HCT116 (cell line): ENCODE data around the gene ACRBP. TPM values are rescaled to one million over a fixed set of nuclear protein-coding genes. Genes with fewer than 3 reads are reported as not detected.

Source experiments
- ATAC-seq: fragments of 200-7000 bp; cut with Tn5 transposase; 2 replicates; pipeline ENCODE4 v1.9.1; 2020; ENCODE audit warnings: mild to moderate bottlenecking, moderate library complexity
- BruUV-seq: library from RNA; stranded (reverse); fragments of 400-500 nt; replicated peaks from 2 replicates; lab custom pipeline; 2021; lab: Mats Ljungman, UMichigan
- CTCF ChIA-PET: fragments of 300-600 bp; sonication (Branson Sonifier 250); formaldehyde crosslinking; loops from one replicate; lab custom pipeline; 2021; ENCODE audit warnings: antibody characterized with exemption; lab: Charles Lee
- POLR2A ChIA-PET: fragments of 300-600, 350-600 bp; sonication (Branson Sonifier 250); formaldehyde crosslinking; loops from one replicate; lab custom pipeline; 2021; ENCODE audit warnings: antibody characterized with exemption; lab: Charles Lee
- RAD21 ChIA-PET, 2 experiments: fragments of 300-600 bp; sonication (Branson Sonifier 250); formaldehyde crosslinking; loops; one replicate each; lab custom pipeline; 2023; ENCODE audit warnings: low total read pairs in 2 of 2; ENCODE audit not compliant: uncharacterized antibody in 2 of 2, unreplicated experiment in 2 of 2, low non-redundant PET in 1 of 2; lab: Charles Lee
- DNase-seq: peaks from one replicate; pipeline ENCODE4 v3.0.0-alpha.2; 2010; ENCODE audit warnings: low read depth, low spot score
- H2AFZ ChIP-seq: fragments of 200-600 bp; shearing (Covaris generic), sonication (generic); 2 replicates; pipeline ENCODE4 v1.6.1; 2017; ENCODE audit warnings: low read depth, mixed run types, mixed read lengths, antibody characterized with exemption, low read length; ENCODE audit not compliant: poor library complexity, severe bottlenecking
- H3K27ac ChIP-seq: 2 replicates; pipeline ENCODE4 v1.5.1; 2012; ENCODE audit warnings: low read depth, low read length
- H3K27me3 ChIP-seq: fragments of 200-600 bp; sonication (generic); 2 replicates; pipeline ENCODE4 v1.6.1; 2016; ENCODE audit warnings: mixed run types, low read length, mixed read lengths; ENCODE audit not compliant: insufficient read depth
- H3K36me3 ChIP-seq, 2 experiments: fragments of 200-500 bp in 1 of 2; fragments of 200-600 bp in 1 of 2; sonication (Bioruptor generic) in 1 of 2; sonication (generic) in 1 of 2; 2 replicates each; pipeline versions ENCODE4 v1.5.1 to v1.6.1; 2014 to 2016; ENCODE audit warnings: low read length in 2 of 2, inconsistent platforms in 1 of 2, mixed read lengths in 1 of 2, mixed run types in 1 of 2; ENCODE audit not compliant: insufficient read depth in 2 of 2, control insufficient read depth in 1 of 2
- H3K4me1 ChIP-seq, 2 experiments: fragments of 200-600 bp in 1 of 2; sonication (generic) in 1 of 2; 2 replicates each; pipeline versions ENCODE4 v1.5.1 to v1.6.1; 2012 to 2017; ENCODE audit warnings: low read length in 2 of 2, inconsistent platforms in 1 of 2, mild to moderate bottlenecking in 1 of 2, mixed read lengths in 1 of 2, mixed run types in 1 of 2, moderate library complexity in 1 of 2; ENCODE audit not compliant: insufficient read depth in 2 of 2, control insufficient read depth in 1 of 2
- H3K4me2 ChIP-seq: fragments of 200-600 bp; sonication (generic); 2 replicates; pipeline ENCODE4 v1.6.1; 2017; ENCODE audit warnings: mixed run types, low read length, mixed read lengths
- H3K4me3 ChIP-seq, 2 experiments: fragments of 200-600 bp in 1 of 2; sonication (generic) in 1 of 2; replicated peaks in 1 of 2; 2 replicates each; pipeline ENCODE4 v1.5.1; 2011 to 2016; ENCODE audit warnings: low read length in 2 of 2, control low read depth in 1 of 2, low read depth in 1 of 2, mild to moderate bottlenecking in 1 of 2, mixed read lengths in 1 of 2, mixed run types in 1 of 2
- H3K79me2 ChIP-seq: fragments of 200-600 bp; sonication (generic); 2 replicates; pipeline ENCODE4 v1.6.1; 2017; ENCODE audit warnings: mild to moderate bottlenecking, mixed run types, low read length, moderate library complexity, mixed read lengths; ENCODE audit not compliant: insufficient read depth
- H3K9ac ChIP-seq: fragments of 200-600 bp; sonication (generic); 2 replicates; pipeline ENCODE4 v1.6.1; 2016; ENCODE audit warnings: low read length, mixed read lengths
- H3K9me2 ChIP-seq: fragments of 200-600 bp; sonication (generic), shearing (Covaris generic); 2 replicates; pipeline ENCODE4 v1.6.1; 2017; ENCODE audit warnings: mixed run types, mild to moderate bottlenecking, moderate library complexity; ENCODE audit not compliant: insufficient read depth
- H3K9me3 ChIP-seq, 2 experiments: fragments of 200-500 bp in 1 of 2; fragments of 200-600 bp in 1 of 2; sonication (Bioruptor generic) in 1 of 2; sonication (generic) in 1 of 2; 2 replicates each; pipeline ENCODE4 v1.6.1; 2014 to 2017; ENCODE audit warnings: low read length in 2 of 2, mixed read lengths in 2 of 2, inconsistent platforms in 1 of 2, low read depth in 1 of 2, mild to moderate bottlenecking in 1 of 2, mixed run types in 1 of 2, moderate library complexity in 1 of 2; ENCODE audit not compliant: control insufficient read depth in 1 of 2, insufficient read depth in 1 of 2
- H4K20me1 ChIP-seq: fragments of 200-600 bp; sonication (generic), shearing (Covaris generic); 2 replicates; pipeline ENCODE4 v1.6.1; 2017; ENCODE audit warnings: mixed run types, mild to moderate bottlenecking, moderate library complexity; ENCODE audit not compliant: insufficient read depth
- CBX3 ChIP-seq: IDR thresholded peaks from 2 replicates; pipeline ENCODE4 v1.6.1; 2012; ENCODE audit warnings: low read depth
- CEBPB ChIP-seq: IDR thresholded peaks from 2 replicates; pipeline ENCODE4 v1.6.1; 2012; ENCODE audit warnings: low read depth
- CTCF ChIP-seq, 3 experiments: fragments of 200-600 bp in 1 of 3; sonication (generic) in 1 of 3; IDR thresholded peaks in 2 of 3; conservative IDR thresholded peaks in 1 of 3; 2 replicates each; pipeline ENCODE4 v1.5.1; 2012 to 2017; ENCODE audit warnings: low read depth in 2 of 3, low read length in 2 of 3, antibody characterized with exemption in 1 of 3, borderline replicate concordance in 1 of 3, control low read depth in 1 of 3, mild to moderate bottlenecking in 1 of 3, mixed read lengths in 1 of 3, mixed run types in 1 of 3, moderate library complexity in 1 of 3; ENCODE audit not compliant: insufficient read depth in 1 of 3
- EGR1 ChIP-seq: IDR thresholded peaks from 2 replicates; pipeline ENCODE4 v1.6.1; 2012; ENCODE audit warnings: low read depth
- ELF1 ChIP-seq: IDR thresholded peaks from 2 replicates; pipeline ENCODE4 v1.6.1; 2012; ENCODE audit warnings: low read depth, borderline replicate concordance
- EZH2 ChIP-seq: fragments of 200-600 bp; sonication (generic); IDR thresholded peaks from 2 replicates; pipeline ENCODE4 v1.6.1; 2017; ENCODE audit warnings: antibody characterized with exemption, mixed run types
- FOSL1 ChIP-seq: IDR thresholded peaks from 2 replicates; pipeline ENCODE4 v1.6.1; 2012; ENCODE audit warnings: low read depth
- JUND ChIP-seq: IDR thresholded peaks from 2 replicates; pipeline ENCODE4 v1.6.1; 2012
- POLR2A ChIP-seq: IDR thresholded peaks from 2 replicates; pipeline ENCODE4 v1.7.0; 2011; ENCODE audit warnings: borderline replicate concordance; ENCODE audit not compliant: insufficient read depth, insufficient read length; ENCODE audit errors: extremely low read depth
- POLR2AphosphoS5 ChIP-seq: IDR thresholded peaks from 2 replicates; pipeline ENCODE4 v1.6.1; 2011; ENCODE audit warnings: mild to moderate bottlenecking, low read depth, low read length, moderate library complexity
- RAD21 ChIP-seq: IDR thresholded peaks from 2 replicates; pipeline ENCODE4 v1.6.1; 2012; ENCODE audit warnings: low read depth, mild to moderate bottlenecking
- REST ChIP-seq: IDR thresholded peaks from 2 replicates; pipeline ENCODE4 v1.6.1; 2012; ENCODE audit warnings: low read depth
- YY1 ChIP-seq: IDR thresholded peaks from 2 replicates; pipeline ENCODE4 v1.6.1; 2011; ENCODE audit warnings: low read length, low read depth, moderate library complexity, mild to moderate bottlenecking; ENCODE audit not compliant: insufficient replicate concordance; ENCODE audit errors: extremely low read depth
- ZNF274 ChIP-seq: fragments of 200-500 bp; sonication (Bioruptor generic); IDR thresholded peaks from 2 replicates; pipeline ENCODE4 v1.6.1; 2014; ENCODE audit warnings: mild to moderate bottlenecking, low read depth, low read length, inconsistent platforms
- intact Hi-C: fragments of 100-400 bp; cut with micrococcal nuclease; formaldehyde crosslinking; loops from 2 replicates; pipeline ENCODE4 v1.10.0; 2022
- total RNA-seq: library from RNA; stranded (reverse); gene quantifications from one replicate; pipeline ENCODE4 v1.2.1, GENCODE V29; 2021; ENCODE audit not compliant: unreplicated experiment
- TF ChIP-seq, protein P1 (sequence below): IDR thresholded peaks from 2 replicates; pipeline ENCODE4 v1.6.1; 2012
- TF ChIP-seq, protein P2 (sequence below): IDR thresholded peaks from 2 replicates; pipeline ENCODE4 v1.6.1; 2011; ENCODE audit warnings: mild to moderate bottlenecking, low read length, moderate library complexity; ENCODE audit not compliant: insufficient replicate concordance; ENCODE audit errors: extremely low read depth
- TF ChIP-seq, protein P3 (sequence below): IDR thresholded peaks from 2 replicates; pipeline ENCODE4 v1.6.1; 2012

The ACRBP gene
- total RNA-seq, 1 experiment from 2014 or later: 1.0 TPM

GRCh38 chr12:6641131-6641530 lies 6.1 kb downstream of the ACRBP start:
- Histone ChIP-seq H2AFZ (no peak overlapping the region), H3K9me3 (peaks cover 0 to 10% of the 10 kb centered on the region in 2 experiments; a peak in 1 of 4 replicates), H3K79me2 (no peaks in the 10 kb centered on the region), H3K9me2 (no peaks in the 10 kb centered on the region), H3K27ac (no peak overlapping the region), H4K20me1 (no peaks in the 10 kb centered on the region), H3K4me3 (no peak overlapping the region), H3K4me2 (no peak overlapping the region), H3K27me3 (peaks cover 6% of the 10 kb centered on the region; the same call in 1 of the 2 replicates), H3K9ac (no peak overlapping the region), H3K36me3 (no peaks in the 10 kb centered on the region), H3K4me1 (peaks cover 6 to 7% of the 10 kb centered on the region in 2 experiments)
- ATAC-seq (no peak), DNase-seq (no peak)
- TF ChIP-seq CBX3 (no peak), POLR2A (no peak), ZNF274 (no peak), CEBPB (no peak), POLR2AphosphoS5 (no peak), EGR1 (no peak), RAD21 (no peak), CTCF (IDR thresholded peaks at IDR 0.05 in 2 of 3, conservative IDR thresholded peaks at IDR 0.05 in 1 of 3; ENCODE audit: borderline replicate concordance in 1 of 3, insufficient read depth in 1 of 3, low read depth in 2 of 3, low read length in 2 of 3) (no peak), REST (no peak), ELF1 (no peak), EZH2 (no peak), FOSL1 (no peak), JUND (no peak), YY1 (no peak)
- TF ChIP-seq, protein P1, sequence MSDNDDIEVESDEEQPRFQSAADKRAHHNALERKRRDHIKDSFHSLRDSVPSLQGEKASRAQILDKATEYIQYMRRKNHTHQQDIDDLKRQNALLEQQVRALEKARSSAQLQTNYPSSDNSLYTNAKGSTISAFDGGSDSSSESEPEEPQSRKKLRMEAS: no peak
- TF ChIP-seq, protein P2, sequence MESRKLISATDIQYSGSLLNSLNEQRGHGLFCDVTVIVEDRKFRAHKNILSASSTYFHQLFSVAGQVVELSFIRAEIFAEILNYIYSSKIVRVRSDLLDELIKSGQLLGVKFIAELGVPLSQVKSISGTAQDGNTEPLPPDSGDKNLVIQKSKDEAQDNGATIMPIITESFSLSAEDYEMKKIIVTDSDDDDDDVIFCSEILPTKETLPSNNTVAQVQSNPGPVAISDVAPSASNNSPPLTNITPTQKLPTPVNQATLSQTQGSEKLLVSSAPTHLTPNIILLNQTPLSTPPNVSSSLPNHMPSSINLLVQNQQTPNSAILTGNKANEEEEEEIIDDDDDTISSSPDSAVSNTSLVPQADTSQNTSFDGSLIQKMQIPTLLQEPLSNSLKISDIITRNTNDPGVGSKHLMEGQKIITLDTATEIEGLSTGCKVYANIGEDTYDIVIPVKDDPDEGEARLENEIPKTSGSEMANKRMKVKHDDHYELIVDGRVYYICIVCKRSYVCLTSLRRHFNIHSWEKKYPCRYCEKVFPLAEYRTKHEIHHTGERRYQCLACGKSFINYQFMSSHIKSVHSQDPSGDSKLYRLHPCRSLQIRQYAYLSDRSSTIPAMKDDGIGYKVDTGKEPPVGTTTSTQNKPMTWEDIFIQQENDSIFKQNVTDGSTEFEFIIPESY: no peak
- TF ChIP-seq, protein P3, sequence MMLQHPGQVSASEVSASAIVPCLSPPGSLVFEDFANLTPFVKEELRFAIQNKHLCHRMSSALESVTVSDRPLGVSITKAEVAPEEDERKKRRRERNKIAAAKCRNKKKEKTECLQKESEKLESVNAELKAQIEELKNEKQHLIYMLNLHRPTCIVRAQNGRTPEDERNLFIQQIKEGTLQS: no peak
- ChIA-PET RAD21 (no interaction called here), POLR2A (no interaction called here), CTCF (no interaction called here)
- intact Hi-C loops: no loop called here
- no TSS peak for BruUV-seq
